ENCODE data around the gene KLHDC1.
"Not testable (repeated sequence)": the region's sequence is repeated elsewhere in the genome, so short reads cannot be mapped to it uniquely, and the experiment has no call there.

The KLHDC1 gene

GRCh38 chr14:49768301-49769121 is 75.6 kb downstream of the KLHDC1 start:
- peak overlapping the region; percentile 96 for H3K4me3 ChIP-seq (ENCODE audit: low read depth, low read length)
- POLR2A ChIA-PET = interaction anchor here (0.7 to 2.9 kb wide), 13 partner anchors 11 to 183 kb away, joined by 3 to 16 read pairs (median 4); partner anchors contain the start of genes DNAAF2, MGAT2, NEMF and POLE2
- no peak for DNase-seq (ENCODE audit: low read depth, low spot score)
- CTCF ChIA-PET = interaction anchor here (0.5 to 3.5 kb wide), 11 partner anchors 9 to 307 kb away, joined by 3 to 27 read pairs (median 3); partner anchors contain the start of genes DNAAF2, NEMF and RPS29
- no peak for TF ChIP-seq CTCF (IDR thresholded peaks at IDR 0.05; ENCODE audit: insufficient read depth, low read length, missing control alignments)

GRCh38 chr14:49769171-49769570 is 76.3 kb downstream of the KLHDC1 start:
- no peak for TF ChIP-seq CTCF (IDR thresholded peaks at IDR 0.05; ENCODE audit: insufficient read depth, low read length, missing control alignments)
- CTCF ChIA-PET = interaction anchor here (0.5 to 3.5 kb wide), 6 partner anchors 8 to 308 kb away, joined by 3 to 27 read pairs (median 4); partner anchors contain the start of genes DNAAF2 and NEMF
- peak overlapping the region; percentile 96 for H3K4me3 ChIP-seq (ENCODE audit: low read depth, low read length)
- POLR2A ChIA-PET = interaction anchor here (0.7 to 2.9 kb wide), 6 partner anchors 45 to 441 kb away, joined by 3 to 16 read pairs (median 5); partner anchors contain the start of genes DNAAF2, KLHDC1, MGAT2 and NEMF
- no peak for DNase-seq (ENCODE audit: low read depth, low spot score)

GRCh38 chr14:49769581-49770211 is 76.8 kb downstream of the KLHDC1 start:
- H3K4me3 ChIP-seq (ENCODE audit: low read depth, low read length) = peak overlapping the region; percentile 96
- ChIA-PET CTCF (interaction anchor here (0.8 to 3.5 kb wide), 4 partner anchors 12 to 135 kb away, joined by 3 to 27 read pairs (median 4); partner anchors contain the start of genes DNAAF2 and NEMF), POLR2A (interaction anchor here (0.7 to 2.9 kb wide), 4 partner anchors 77 to 440 kb away, joined by 3 to 16 read pairs (median 9); partner anchors contain the start of genes DNAAF2, KLHDC1, MGAT2 and RPL36AL)
- DNase-seq (ENCODE audit: low read depth, low spot score) = no peak
- TF ChIP-seq CTCF (IDR thresholded peaks at IDR 0.05; ENCODE audit: insufficient read depth, low read length, missing control alignments) = no peak

GRCh38 chr14:49770212-49770817 is 77.4 kb downstream of the KLHDC1 start:
- ChIA-PET POLR2A (no interaction called here), CTCF (interaction anchor here (0.8 to 2.0 kb wide), 2 partner anchors 75 to 82 kb away, joined by 3 to 6 read pairs; partner anchors contain the start of gene NEMF)
- no peak for TF ChIP-seq CTCF (IDR thresholded peaks at IDR 0.05; ENCODE audit: insufficient read depth, low read length, missing control alignments)
- H3K4me3 ChIP-seq (ENCODE audit: low read depth, low read length) = peak overlapping the region; percentile 23; the same call in 1 of the 2 replicates
- DNase-seq (ENCODE audit: low read depth, low spot score) = no peak

GRCh38 chr14:49771691-49772090 is 78.8 kb downstream of the KLHDC1 start:
- H3K4me3 ChIP-seq (ENCODE audit: low read depth, low read length); DNase-seq (ENCODE audit: low read depth, low spot score); POLR2A ChIA-PET: not testable (repeated sequence)
- CTCF ChIA-PET = interaction anchor here (1.0 to 1.1 kb wide), 2 partner anchors 9 to 138 kb away, joined by 3 to 5 read pairs; no protein-coding TSS in a partner anchor

- DNase-seq (ENCODE audit: low read depth, low spot score) = no peak
- TF ChIP-seq CTCF (IDR thresholded peaks at IDR 0.05; ENCODE audit: insufficient read depth, low read length, missing control alignments) = no peak
- POLR2A ChIA-PET = no interaction called here
- H3K4me3 ChIP-seq (ENCODE audit: low read depth, low read length) = no peak overlapping the region
- CTCF ChIA-PET = no interaction called here
Measured at GRCh38 chr14:49774106-49774505, 81.2 kb downstream of the KLHDC1 start.
